Measurements from ENCODE around the gene GCGR. TPM values are rescaled to one million over a fixed set of nuclear protein-coding genes. Genes with fewer than 3 reads are reported as not detected.

The GCGR gene
- total RNA-seq, 1 donor from 2014 or later = not detected

DNA sequence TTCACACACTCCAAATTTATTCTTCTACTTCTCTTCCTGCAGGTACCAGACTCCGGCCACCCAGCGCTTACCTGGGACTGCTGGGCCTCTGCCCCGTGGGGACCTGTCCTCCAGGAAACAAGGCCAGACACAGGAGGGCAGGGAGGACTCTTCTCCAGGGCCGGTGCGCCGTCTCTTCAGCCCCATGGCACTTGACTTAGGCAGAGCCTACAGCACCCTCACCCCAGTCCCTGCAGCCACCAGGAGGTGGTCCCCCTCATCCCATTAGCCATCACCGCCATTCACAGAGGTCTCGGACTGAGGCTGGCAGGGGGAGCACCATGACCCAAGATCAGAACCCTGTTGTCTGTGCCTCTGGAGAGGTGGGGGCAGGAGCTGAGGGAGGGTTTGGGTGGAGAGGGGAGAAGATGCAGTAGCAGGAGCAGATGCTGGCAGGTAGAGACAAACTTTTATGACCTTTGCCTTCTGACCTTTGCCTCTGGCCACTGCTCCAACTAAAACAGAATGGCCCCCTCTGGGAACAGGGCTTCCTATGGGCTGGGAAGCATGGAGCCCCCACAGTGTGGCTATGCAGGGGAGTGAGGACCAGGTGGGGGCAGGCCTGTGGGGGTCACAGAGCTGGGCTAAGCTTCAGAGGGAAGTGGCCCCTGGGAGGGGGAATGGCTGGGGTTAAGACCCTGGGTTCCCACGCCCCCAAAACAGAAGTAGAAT, 1.7 kb upstream of the GCGR start:
- DNase-seq (ENCODE audit: low read depth) = no peak
- TF ChIP-seq, protein P1, sequence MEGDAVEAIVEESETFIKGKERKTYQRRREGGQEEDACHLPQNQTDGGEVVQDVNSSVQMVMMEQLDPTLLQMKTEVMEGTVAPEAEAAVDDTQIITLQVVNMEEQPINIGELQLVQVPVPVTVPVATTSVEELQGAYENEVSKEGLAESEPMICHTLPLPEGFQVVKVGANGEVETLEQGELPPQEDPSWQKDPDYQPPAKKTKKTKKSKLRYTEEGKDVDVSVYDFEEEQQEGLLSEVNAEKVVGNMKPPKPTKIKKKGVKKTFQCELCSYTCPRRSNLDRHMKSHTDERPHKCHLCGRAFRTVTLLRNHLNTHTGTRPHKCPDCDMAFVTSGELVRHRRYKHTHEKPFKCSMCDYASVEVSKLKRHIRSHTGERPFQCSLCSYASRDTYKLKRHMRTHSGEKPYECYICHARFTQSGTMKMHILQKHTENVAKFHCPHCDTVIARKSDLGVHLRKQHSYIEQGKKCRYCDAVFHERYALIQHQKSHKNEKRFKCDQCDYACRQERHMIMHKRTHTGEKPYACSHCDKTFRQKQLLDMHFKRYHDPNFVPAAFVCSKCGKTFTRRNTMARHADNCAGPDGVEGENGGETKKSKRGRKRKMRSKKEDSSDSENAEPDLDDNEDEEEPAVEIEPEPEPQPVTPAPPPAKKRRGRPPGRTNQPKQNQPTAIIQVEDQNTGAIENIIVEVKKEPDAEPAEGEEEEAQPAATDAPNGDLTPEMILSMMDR (IDR thresholded peaks at IDR 0.05; ENCODE audit: insufficient read depth, low read length, poor library complexity, severe bottlenecking) = no peak
- no peak overlapping the region for H3K4me3 ChIP-seq (ENCODE audit: low read depth, low read length)
- peaks cover 61% of the 10 kb centered on the region for H3K27me3 ChIP-seq (ENCODE audit: control insufficient read depth, insufficient read depth, low read length)
- no peaks in the 10 kb centered on the region for H3K36me3 ChIP-seq (ENCODE audit: control insufficient read depth, insufficient read depth, low read length)

DNA sequence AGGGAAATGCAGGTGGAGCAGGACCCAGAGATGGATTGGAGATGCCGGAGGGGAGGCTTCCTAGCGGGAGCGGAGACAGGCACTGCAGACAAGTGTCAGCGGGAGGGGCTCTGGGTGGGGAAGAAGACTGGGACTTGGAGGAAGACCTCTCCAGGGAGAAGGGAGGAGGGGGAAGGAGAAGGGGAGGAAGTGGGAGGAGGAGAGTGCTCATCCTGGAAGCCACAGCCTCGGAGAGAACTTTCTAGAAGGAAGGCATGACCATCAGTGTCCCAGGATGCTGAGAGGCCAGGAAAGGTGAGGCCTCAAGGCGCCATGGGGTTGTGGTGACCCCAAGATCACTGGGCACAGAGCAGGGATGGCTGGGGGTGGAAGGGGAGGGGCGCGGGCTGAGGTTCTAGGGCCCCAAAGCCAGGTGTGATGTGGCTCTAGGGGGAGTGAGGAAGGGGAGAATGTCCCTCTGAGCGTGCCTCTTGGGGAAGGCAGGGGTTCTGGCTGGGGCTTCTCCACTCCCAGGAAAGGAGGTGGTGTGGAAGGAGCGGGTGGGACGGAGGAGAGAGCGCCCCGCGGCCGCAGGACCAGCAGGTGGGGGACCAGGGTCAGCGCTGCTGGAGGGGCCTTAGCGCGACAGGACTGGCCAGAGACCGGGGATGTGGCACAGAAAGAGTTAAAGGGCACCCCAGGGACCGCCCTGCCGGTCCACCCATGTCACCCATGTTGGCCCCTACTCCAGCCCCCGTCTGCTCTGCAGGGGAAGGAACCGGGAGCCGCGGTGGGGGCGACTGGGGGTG, 900 bp upstream of the GCGR start:
- peaks cover 69% of the 10 kb centered on the region for H3K27me3 ChIP-seq (ENCODE audit: control insufficient read depth, insufficient read depth, low read length)
- no peak for DNase-seq (ENCODE audit: low read depth)
- no peaks in the 10 kb centered on the region for H3K36me3 ChIP-seq (ENCODE audit: control insufficient read depth, insufficient read depth, low read length)
- no peak overlapping the region for H3K4me3 ChIP-seq (ENCODE audit: low read depth, low read length)
- TF ChIP-seq, protein P1 (IDR thresholded peaks at IDR 0.05; ENCODE audit: insufficient read depth, low read length, poor library complexity, severe bottlenecking) = no peak

DNA sequence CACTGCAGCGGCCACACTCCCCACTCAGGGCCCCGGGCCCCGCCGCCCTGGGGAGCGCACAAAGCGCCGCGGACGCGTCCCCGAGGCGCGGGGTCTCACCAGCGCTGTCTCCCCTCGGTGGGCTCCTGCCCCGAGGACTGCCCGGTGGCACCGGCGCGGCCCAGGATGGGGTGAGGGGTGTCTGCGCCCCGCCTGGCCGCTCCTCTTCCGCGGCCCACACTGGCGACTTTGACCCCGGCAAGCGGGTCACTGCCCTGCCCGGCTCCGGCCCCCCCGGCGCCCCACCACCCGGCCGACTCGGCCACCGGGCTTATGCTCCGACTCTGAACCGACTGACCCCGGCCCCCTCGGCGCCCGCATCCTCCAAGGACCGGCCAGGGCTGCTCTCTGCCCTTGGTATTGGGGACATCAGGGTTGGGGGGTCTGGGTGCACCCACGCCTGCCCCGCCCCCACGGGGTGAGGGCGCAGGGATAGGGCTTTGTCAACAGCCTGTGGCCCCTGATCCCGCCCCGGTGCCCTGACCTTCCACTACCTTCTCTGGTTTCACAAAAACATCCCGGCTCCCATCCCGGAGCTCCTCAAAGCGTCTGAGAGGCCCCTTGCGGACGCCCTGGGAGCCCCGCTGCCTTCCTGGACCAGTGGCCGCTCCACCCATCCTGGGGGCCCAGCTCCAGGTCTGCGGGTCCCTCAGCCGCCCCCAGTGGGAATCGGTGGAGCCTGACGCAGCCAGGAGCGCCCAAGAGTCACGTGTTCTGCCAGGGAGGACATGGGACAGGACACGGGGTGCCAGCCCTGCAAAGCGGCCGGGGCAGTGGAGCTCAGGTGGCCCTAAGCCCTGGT, 829 bp downstream of the GCGR start:
- Histone ChIP-seq H3K36me3 (ENCODE audit: control insufficient read depth, insufficient read depth, low read length) (no peaks in the 10 kb centered on the region), H3K27me3 (ENCODE audit: control insufficient read depth, insufficient read depth, low read length) (peaks cover 85% of the 10 kb centered on the region), H3K4me3 (ENCODE audit: low read depth, low read length) (no peak overlapping the region)
- no peak for DNase-seq (ENCODE audit: low read depth)
- TF ChIP-seq, protein P1 (IDR thresholded peaks at IDR 0.05; ENCODE audit: insufficient read depth, low read length, poor library complexity, severe bottlenecking) = no peak

DNA sequence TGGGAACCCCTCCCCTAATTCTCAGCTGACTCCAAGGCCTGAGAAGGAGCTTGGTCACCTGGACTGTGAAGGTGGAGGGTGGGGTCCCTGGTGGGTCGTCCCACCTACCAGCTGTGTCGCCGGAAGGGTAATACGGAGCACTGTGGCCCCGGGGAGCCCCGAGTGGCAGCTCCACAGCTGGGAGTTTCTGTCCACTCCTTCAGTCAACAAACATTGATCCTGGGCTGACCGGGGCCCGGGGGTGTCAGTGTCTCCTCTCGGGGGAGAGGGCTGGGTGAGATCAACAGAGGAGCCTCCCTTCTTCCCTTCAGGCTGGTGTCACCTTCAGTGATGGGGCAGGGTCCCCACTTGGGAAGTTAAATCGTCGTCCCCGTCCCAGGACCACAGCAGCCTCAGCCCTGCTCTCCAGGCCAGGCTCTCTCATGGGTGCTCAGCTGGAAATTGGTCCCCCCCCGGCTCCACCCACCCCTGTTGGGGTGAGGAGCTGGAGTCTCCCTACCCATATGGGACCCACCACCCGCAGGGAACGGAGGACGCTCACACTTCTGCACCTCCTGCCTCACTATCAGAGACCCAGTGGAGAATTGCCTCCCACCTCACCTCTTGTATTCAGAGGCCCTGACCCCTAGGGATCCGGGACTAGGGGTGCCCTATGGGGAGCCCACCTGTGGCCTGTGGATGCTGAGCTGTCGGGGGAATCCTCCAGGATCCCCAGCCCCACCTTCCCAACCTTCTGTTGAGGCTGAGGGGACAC, 1.9 kb downstream of the GCGR start:
- peaks cover 93% of the 10 kb centered on the region for H3K27me3 ChIP-seq (ENCODE audit: control insufficient read depth, insufficient read depth, low read length)
- H3K36me3 ChIP-seq (ENCODE audit: control insufficient read depth, insufficient read depth, low read length) = no peaks in the 10 kb centered on the region
- TF ChIP-seq, protein P1 (IDR thresholded peaks at IDR 0.05; ENCODE audit: insufficient read depth, low read length, poor library complexity, severe bottlenecking) = no peak
- no peak overlapping the region for H3K4me3 ChIP-seq (ENCODE audit: low read depth, low read length)
- no peak for DNase-seq (ENCODE audit: low read depth)

DNA sequence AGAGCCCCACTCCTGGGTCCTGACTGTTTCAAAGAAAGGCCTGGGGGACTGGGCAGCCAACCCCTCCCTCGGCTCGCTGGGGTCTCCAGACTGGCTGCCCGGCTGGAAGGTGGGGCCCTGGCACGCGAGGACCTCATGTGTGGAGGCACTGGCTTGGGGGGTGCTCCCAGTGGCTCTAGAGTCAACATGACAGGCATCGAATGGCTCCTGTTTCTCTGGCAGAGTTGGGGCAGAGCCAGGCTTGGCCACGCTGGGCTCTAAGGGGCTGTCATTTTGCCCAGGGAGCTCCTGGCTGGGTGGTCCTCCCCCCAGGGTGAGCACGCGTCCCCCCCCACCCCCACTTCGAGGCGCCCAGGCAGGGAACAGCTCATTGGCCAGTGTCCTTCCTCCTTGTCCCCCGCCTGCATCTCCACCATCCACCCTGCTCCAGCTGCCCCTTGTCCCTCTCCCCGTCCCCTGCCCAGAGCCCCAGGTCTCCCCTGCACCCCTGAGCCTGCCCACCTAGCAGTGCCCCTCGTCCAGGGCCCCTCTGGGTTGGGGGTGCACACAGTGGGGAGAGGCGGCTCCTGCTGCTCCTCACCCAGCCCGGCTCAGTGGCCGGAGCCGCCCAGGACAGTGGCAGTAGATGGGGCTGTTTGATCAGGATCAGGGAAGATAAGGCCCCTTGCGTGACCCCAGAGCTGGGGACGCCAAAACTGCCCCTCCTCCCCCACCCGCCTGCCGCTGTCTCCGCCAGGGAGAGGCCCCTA, 2.7 kb downstream of the GCGR start:
- TF ChIP-seq, protein P1 (IDR thresholded peaks at IDR 0.05; ENCODE audit: insufficient read depth, low read length, poor library complexity, severe bottlenecking) = no peak
- no peak for DNase-seq (ENCODE audit: low read depth)
- Histone ChIP-seq H3K4me3 (ENCODE audit: low read depth, low read length) (no peak overlapping the region), H3K36me3 (ENCODE audit: control insufficient read depth, insufficient read depth, low read length) (no peaks in the 10 kb centered on the region), H3K27me3 (ENCODE audit: control insufficient read depth, insufficient read depth, low read length) (peaks cover 89% of the 10 kb centered on the region)
